ENCODE measurements around the gene SH2D7. TPM values are rescaled to one million over a fixed set of nuclear protein-coding genes. Genes with fewer than 3 reads are reported as not detected.

Gene SH2D7
- polyA plus RNA-seq, 1 of the 3 experiments (the other 2 are of a cell fraction) = not detected

GRCh38 chr15:78045189-78045588 is 47.2 kb upstream of the SH2D7 start:
- no peak for DNase-seq
- Histone ChIP-seq H3K27ac (ENCODE audit: low read depth in 2 of 2, low read length in 1 of 2) (0 out of 4 replicates have a peak overlapping the region, but pooled peaks of 1 of the 2 experiments have one; percentile 7), H3K4me1 (ENCODE audit: control insufficient read depth in 1 of 2, insufficient read depth in 2 of 2, low read depth in 1 of 2, low read length in 1 of 2) (peaks cover 19 to 38% of the 10 kb centered on the region in 2 experiments), H3K27me3 (ENCODE audit: insufficient read depth) (no peaks in the 10 kb centered on the region), H3F3A (replicated peaks; ENCODE audit: insufficient read depth) (no peaks in the 10 kb centered on the region), H2AFZ (ENCODE audit: low read depth) (no peak overlapping the region), H3K9ac (no peak overlapping the region), H3K36me3 (replicated peaks in 1 of 2; ENCODE audit: control insufficient read depth in 1 of 2, insufficient read depth in 2 of 2, low read length in 1 of 2) (peaks cover 11 to 23% of the 10 kb centered on the region in 2 experiments), H3K9me3 (no peaks in the 10 kb centered on the region), H3K79me2 (ENCODE audit: insufficient read depth) (peaks cover 15% of the 10 kb centered on the region; the same call in 1 of the 2 replicates), H4K20me1 (ENCODE audit: insufficient read depth) (peaks cover 4% of the 10 kb centered on the region; the same call in 1 of the 2 replicates), H3K9me2 (no peaks in the 10 kb centered on the region), H3K4me3 (ENCODE audit: low read depth in 2 of 2, low read length in 1 of 2) (no peak overlapping the region), H3K4me2 (no peak overlapping the region)
- POLR2A ChIA-PET = no interaction called here
- WGBS (ENCODE audit: low lambda C conversion rate) = 100% methylated on average over 1 of the region's 1 CpG
- TF ChIP-seq GATA2 (CRISPR knock-in tag; IDR thresholded peaks at IDR 0.05) (no peak), ELF1 (IDR thresholded peaks at IDR 0.05) (no peak), NFIC (IDR thresholded peaks at IDR 0.05; ENCODE audit: borderline replicate concordance) (no peak), RCOR1 (IDR thresholded peaks at IDR 0.05; ENCODE audit: low read length) (no peak), CTCF (IDR thresholded peaks at IDR 0.05) (no peak), TCF12 (IDR thresholded peaks at IDR 0.05) (no peak), MEF2A (IDR thresholded peaks at IDR 0.05; ENCODE audit: borderline replicate concordance, low read depth) (no peak), IRF3 (IDR thresholded peaks at IDR 0.05; ENCODE audit: low read depth, low read length) (no peak), POLR2AphosphoS5 (IDR thresholded peaks at IDR 0.05; ENCODE audit: low read depth, low read length) (no peak), GABPA (IDR thresholded peaks at IDR 0.05; ENCODE audit: low read depth) (no peak), PBX3 (IDR thresholded peaks at IDR 0.05) (no peak)
- CTCF ChIA-PET = interaction anchor here (0.8 to 1.1 kb wide), 5 partner anchors 17 to 63 kb away, joined by 3 to 6 read pairs (median 3); no protein-coding TSS in a partner anchor

GRCh38 chr15:78046796-78047341 is 45.5 kb upstream of the SH2D7 start:
- H2AFZ ChIP-seq (ENCODE audit: low read depth) = no peak overlapping the region
- H3K4me1 ChIP-seq (ENCODE audit: control insufficient read depth in 1 of 2, insufficient read depth in 2 of 2, low read depth in 1 of 2, low read length in 1 of 2) = peaks cover 36 to 51% of the 10 kb centered on the region in 2 experiments
- no peaks in the 10 kb centered on the region for H3K9me2 ChIP-seq
- H3K9me3 ChIP-seq = no peaks in the 10 kb centered on the region
- H3K79me2 ChIP-seq (ENCODE audit: insufficient read depth) = peaks cover 17% of the 10 kb centered on the region; the same call in 1 of the 2 replicates
- H3K4me3 ChIP-seq (ENCODE audit: low read depth in 2 of 2, low read length in 1 of 2) = no peak overlapping the region
- H3F3A ChIP-seq (replicated peaks; ENCODE audit: insufficient read depth) = no peaks in the 10 kb centered on the region
- H3K27ac ChIP-seq (ENCODE audit: low read depth in 2 of 2, low read length in 1 of 2) = peak overlapping the region in 1 of 2 experiments; percentile 88; a peak in 2 of 4 replicates
- whole genome bisulfite sequencing (ENCODE audit: low lambda C conversion rate) = 93% methylated on average over 5 of the region's 5 CpGs
- no peaks in the 10 kb centered on the region for H3K27me3 ChIP-seq (ENCODE audit: insufficient read depth)
- DNase-seq = no peak
- peaks cover 11 to 23% of the 10 kb centered on the region in 2 experiments for H3K36me3 ChIP-seq (replicated peaks in 1 of 2; ENCODE audit: control insufficient read depth in 1 of 2, insufficient read depth in 2 of 2, low read length in 1 of 2)
- ChIA-PET CTCF (no interaction called here), POLR2A (no interaction called here)
- H3K9ac ChIP-seq = no peak overlapping the region
- H3K4me2 ChIP-seq = no peak overlapping the region
- H4K20me1 ChIP-seq (ENCODE audit: insufficient read depth) = peaks cover 4% of the 10 kb centered on the region; the same call in 1 of the 2 replicates
- TF ChIP-seq USF2 (IDR thresholded peaks at IDR 0.05; ENCODE audit: borderline replicate concordance, low read depth, low read length) (no peak), GABPA (IDR thresholded peaks at IDR 0.05; ENCODE audit: low read depth) (no peak), POLR2AphosphoS5 (IDR thresholded peaks at IDR 0.05; ENCODE audit: low read depth, low read length) (no peak), SMC3 (IDR thresholded peaks at IDR 0.05; ENCODE audit: low read depth, low read length) (no peak), MEF2A (IDR thresholded peaks at IDR 0.05; ENCODE audit: borderline replicate concordance, low read depth) (no peak), RAD21 (IDR thresholded peaks at IDR 0.05; ENCODE audit: low read length) (no peak), TEAD4 (IDR thresholded peaks at IDR 0.05; ENCODE audit: borderline replicate concordance, insufficient read depth) (no peak), MAX (IDR thresholded peaks at IDR 0.05; ENCODE audit: low read depth) (no peak), USF1 (IDR thresholded peaks at IDR 0.05; ENCODE audit: borderline replicate concordance, low read depth) (no peak), FOSL2 (IDR thresholded peaks at IDR 0.05; ENCODE audit: borderline replicate concordance, low read depth) (no peak), EZH2phosphoT487 (IDR thresholded peaks at IDR 0.05; ENCODE audit: borderline replicate concordance, low read depth) (no peak), RFX5 (IDR thresholded peaks at IDR 0.05; ENCODE audit: low read length) (no peak), FOXM1 (IDR thresholded peaks at IDR 0.05; ENCODE audit: low read depth) (no peak)

All from SK-N-SH (cell line).